A673 (cell line): ENCODE measurements around the gene TLX3. TPM values are rescaled to one million over a fixed set of nuclear protein-coding genes. Genes with fewer than 3 reads are reported as not detected.
"Not testable (repeated sequence)": the region's sequence is repeated elsewhere in the genome, so short reads cannot be mapped to it uniquely, and the experiment has no call there.

Experiments
- BruUV-seq: library from RNA; stranded (reverse); fragments of 400-500 nt; replicated peaks from 2 replicates; lab custom pipeline; 2021; lab: Mats Ljungman, UMichigan
- CTCF ChIA-PET: fragments of 300-600 bp; sonication (Branson Sonifier 250); formaldehyde crosslinking; loops from one replicate; lab custom pipeline; 2022; ENCODE audit warnings: antibody characterized with exemption; lab: Charles Lee
- POLR2A ChIA-PET: fragments of 300-600 bp; sonication (Branson Sonifier 250); formaldehyde crosslinking; loops from one replicate; lab custom pipeline; 2022; ENCODE audit warnings: antibody characterized with exemption; ENCODE audit not compliant: low non-redundant PET; lab: Charles Lee
- DNase-seq: peaks from one replicate; pipeline ENCODE4 v3.0.0-alpha.2; 2015; ENCODE audit warnings: low spot score
- H3K27ac ChIP-seq: fragments of 200-600 bp; sonication (generic); 2 replicates; pipeline ENCODE4 v1.5.1; 2016; ENCODE audit warnings: mixed run types, low read depth, mild to moderate bottlenecking, mixed read lengths, antibody characterized with exemption, low read length; ENCODE audit not compliant: poor library complexity, severe bottlenecking
- H3K27me3 ChIP-seq: fragments of 200-600 bp; sonication (generic); replicated peaks from 2 replicates; pipeline ENCODE4 v1.6.1; 2017; ENCODE audit warnings: mixed run types, low read depth, mild to moderate bottlenecking, mixed read lengths, antibody characterized with exemption, low read length; ENCODE audit not compliant: insufficient read depth, poor library complexity
- H3K36me3 ChIP-seq: fragments of 200-600 bp; sonication (generic); 2 replicates; pipeline ENCODE4 v1.6.1; 2016; ENCODE audit warnings: mixed run types, mild to moderate bottlenecking, mixed read lengths, antibody characterized with exemption, low read length; ENCODE audit not compliant: insufficient read depth, poor library complexity, severe bottlenecking
- H3K4me1 ChIP-seq: fragments of 200-600 bp; sonication (generic); 2 replicates; pipeline ENCODE4 v1.6.1; 2017; ENCODE audit warnings: mixed run types, mild to moderate bottlenecking, mixed read lengths, antibody characterized with exemption, low read length; ENCODE audit not compliant: insufficient read depth, poor library complexity, severe bottlenecking
- H3K4me3 ChIP-seq: fragments of 200-600 bp; sonication (generic); 2 replicates; pipeline ENCODE4 v1.5.1; 2016; ENCODE audit warnings: low read depth, mixed run types, mild to moderate bottlenecking, mixed read lengths, low read length; ENCODE audit not compliant: poor library complexity, severe bottlenecking
- H3K9me3 ChIP-seq: fragments of 200-600 bp; sonication (generic); 2 replicates; pipeline ENCODE4 v1.6.1; 2016; ENCODE audit warnings: mixed run types, low read depth, mild to moderate bottlenecking, mixed read lengths, antibody characterized with exemption, low read length; ENCODE audit not compliant: poor library complexity, severe bottlenecking
- CTCF ChIP-seq: fragments of 300-800, 200-600 bp; sonication (generic); conservative IDR thresholded peaks from 2 replicates; pipeline ENCODE4 v1.5.1; 2017; ENCODE audit warnings: low read depth, mild to moderate bottlenecking, antibody characterized with exemption, low read length, moderate library complexity, mixed read lengths
- EZH2 ChIP-seq: fragments of 200-600 bp; sonication (generic); IDR thresholded peaks from 2 replicates; pipeline ENCODE4 v1.6.1; 2017; ENCODE audit warnings: borderline replicate concordance, low read depth, mild to moderate bottlenecking, mixed read lengths, antibody characterized with exemption, low read length; ENCODE audit not compliant: poor library complexity, severe bottlenecking
- intact Hi-C: fragments of 100-400 bp; cut with micrococcal nuclease; formaldehyde crosslinking; loops from one replicate; pipeline ENCODE4 v1.10.0; 2022; ENCODE audit not compliant: unreplicated experiment
- total RNA-seq: library from RNA; stranded (reverse); gene quantifications from 2 replicates; pipeline ENCODE4 v1.2.3, GENCODE V29; 2021

Gene TLX3
- total RNA-seq, 1 experiment from 2014 or later, result not detected

DNA sequence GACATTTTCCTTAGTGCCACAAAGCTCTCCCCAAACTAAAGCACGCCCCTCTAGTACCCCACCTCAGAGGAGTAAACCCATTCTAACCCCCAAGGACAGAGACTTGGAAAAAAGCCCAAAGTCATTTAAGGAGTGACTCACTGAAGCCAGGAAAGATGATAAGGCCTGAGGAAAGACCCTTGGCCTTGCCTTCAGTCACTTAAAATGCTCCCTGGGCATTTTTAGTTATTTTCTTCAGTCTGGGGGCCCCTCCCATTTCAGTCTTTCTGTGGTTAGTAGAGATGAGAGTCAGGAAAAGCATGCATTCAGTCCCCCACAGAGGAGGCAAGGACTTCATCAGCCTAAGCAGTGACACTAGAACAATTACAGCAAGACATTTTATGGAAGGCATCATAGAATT lies 13.7 kb upstream of the TLX3 start:
- intact Hi-C loops, result no loop called here
- POLR2A ChIA-PET, result no interaction called here
- H3K27me3 ChIP-seq, result peaks cover 8% of the 10 kb centered on the region
- DNase-seq, result no peak
- H3K36me3 ChIP-seq, result no peaks in the 10 kb centered on the region
- no peaks in the 10 kb centered on the region for H3K4me1 ChIP-seq
- no peaks in the 10 kb centered on the region for H3K9me3 ChIP-seq
- no peak overlapping the region for H3K4me3 ChIP-seq
- CTCF ChIA-PET, result no interaction called here
- no TSS peak for BruUV-seq
- TF ChIP-seq CTCF (no peak), EZH2 (no peak)
- no peak overlapping the region for H3K27ac ChIP-seq

DNA sequence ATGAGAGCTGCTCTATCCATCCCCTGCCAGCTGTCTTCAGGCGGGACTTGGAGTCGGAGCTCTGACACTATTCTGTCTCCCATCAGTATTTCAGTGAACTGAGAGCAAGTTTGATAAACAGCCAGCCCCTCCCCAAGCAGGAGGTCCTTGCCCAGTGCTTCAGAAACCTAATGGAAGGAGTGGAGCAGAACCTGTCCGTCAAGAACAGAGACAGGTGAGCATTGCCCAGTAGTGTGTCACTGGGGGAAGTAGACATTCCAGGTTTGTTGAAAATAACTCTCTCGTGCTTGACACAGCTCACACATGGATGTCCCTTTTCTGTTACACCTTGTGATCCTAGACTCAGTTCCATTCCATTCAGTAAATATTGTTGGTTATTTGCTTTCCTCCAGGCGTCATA lies 13.2 kb upstream of the TLX3 start:
- peaks cover 13% of the 10 kb centered on the region for H3K27me3 ChIP-seq
- H3K4me3 ChIP-seq, result no peak overlapping the region
- POLR2A ChIA-PET, result no interaction called here
- H3K36me3 ChIP-seq, result no peaks in the 10 kb centered on the region
- no peaks in the 10 kb centered on the region for H3K9me3 ChIP-seq
- TF ChIP-seq EZH2, result no peak
- TF ChIP-seq CTCF, result no peak
- intact Hi-C loops, result no loop called here
- CTCF ChIA-PET, result no interaction called here
- H3K27ac ChIP-seq, result no peak overlapping the region
- no peaks in the 10 kb centered on the region for H3K4me1 ChIP-seq
- DNase-seq, result no peak
- no TSS peak for BruUV-seq

GRCh38 chr5:171297941-171298340 lies 11.1 kb upstream of the TLX3 start:
- CTCF ChIA-PET, result interaction anchor here (0.5 kb wide), 1 partner anchor 26 kb away, joined by 3 read pairs; no protein-coding TSS in a partner anchor
- BruUV-seq, H3K36me3 ChIP-seq, H3K9me3 ChIP-seq, H3K4me3 ChIP-seq, POLR2A ChIA-PET, intact Hi-C loops, H3K4me1 ChIP-seq, DNase-seq, H3K27ac ChIP-seq: not testable (repeated sequence)
- peaks cover 32% of the 10 kb centered on the region for H3K27me3 ChIP-seq

DNA sequence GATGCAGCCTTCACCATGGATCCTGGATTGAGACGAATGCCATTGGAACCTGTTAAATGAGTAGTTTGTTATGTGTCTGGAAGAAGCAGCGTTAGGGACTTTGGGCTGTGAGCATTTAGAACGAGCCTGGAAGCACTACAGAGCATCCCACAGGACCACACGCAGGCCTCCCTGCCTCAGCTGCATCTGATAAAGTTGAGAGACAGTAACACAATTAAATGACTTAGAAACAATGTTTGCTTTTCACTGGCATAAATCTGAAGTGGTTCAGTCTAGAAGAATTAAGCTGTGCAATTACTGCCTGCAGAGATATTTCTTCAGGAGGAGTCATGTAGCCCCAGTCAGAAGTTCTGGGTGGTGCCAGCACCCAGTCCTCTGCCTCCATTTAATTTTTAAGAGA lies 9.8 kb upstream of the TLX3 start:
- DNase-seq, result no peak
- Histone ChIP-seq H3K9me3 (no peaks in the 10 kb centered on the region), H3K27ac (no peak overlapping the region), H3K4me1 (no peaks in the 10 kb centered on the region), H3K27me3 (peaks cover 45% of the 10 kb centered on the region), H3K36me3 (no peaks in the 10 kb centered on the region), H3K4me3 (no peak overlapping the region)
- intact Hi-C loops, result no loop called here
- CTCF ChIA-PET, result no interaction called here
- POLR2A ChIA-PET, result no interaction called here
- no TSS peak for BruUV-seq
- TF ChIP-seq EZH2 (no peak), CTCF (no peak)
